HCT116 (cell line): ENCODE results near the gene LRRK1.

ENCODE experiments used
- CTCF ChIP-seq, 3 experiments: fragments of 200-600 bp in 1 of 3; sonication (generic) in 1 of 3; IDR thresholded peaks in 2 of 3; conservative IDR thresholded peaks in 1 of 3; 2 replicates each; pipeline ENCODE4 v1.5.1; 2012 to 2017; ENCODE audit warnings: low read depth in 2 of 3, low read length in 2 of 3, antibody characterized with exemption in 1 of 3, borderline replicate concordance in 1 of 3, control low read depth in 1 of 3, mild to moderate bottlenecking in 1 of 3, mixed read lengths in 1 of 3, mixed run types in 1 of 3, moderate library complexity in 1 of 3; ENCODE audit not compliant: insufficient read depth in 1 of 3
- EGR1 ChIP-seq: IDR thresholded peaks from 2 replicates; pipeline ENCODE4 v1.6.1; 2012; ENCODE audit warnings: low read depth
- EZH2 ChIP-seq: fragments of 200-600 bp; sonication (generic); IDR thresholded peaks from 2 replicates; pipeline ENCODE4 v1.6.1; 2017; ENCODE audit warnings: antibody characterized with exemption, mixed run types
- POLR2A ChIP-seq: IDR thresholded peaks from 2 replicates; pipeline ENCODE4 v1.7.0; 2011; ENCODE audit warnings: borderline replicate concordance; ENCODE audit not compliant: insufficient read depth, insufficient read length; ENCODE audit errors: extremely low read depth
- POLR2AphosphoS5 ChIP-seq: IDR thresholded peaks from 2 replicates; pipeline ENCODE4 v1.6.1; 2011; ENCODE audit warnings: mild to moderate bottlenecking, low read depth, low read length, moderate library complexity
- RAD21 ChIP-seq: IDR thresholded peaks from 2 replicates; pipeline ENCODE4 v1.6.1; 2012; ENCODE audit warnings: low read depth, mild to moderate bottlenecking
- SIN3A ChIP-seq: IDR thresholded peaks from 2 replicates; pipeline ENCODE4 v1.6.1; 2012; ENCODE audit warnings: low read depth
- YY1 ChIP-seq: IDR thresholded peaks from 2 replicates; pipeline ENCODE4 v1.6.1; 2011; ENCODE audit warnings: low read length, low read depth, moderate library complexity, mild to moderate bottlenecking; ENCODE audit not compliant: insufficient replicate concordance; ENCODE audit errors: extremely low read depth
- ZBTB33 ChIP-seq: IDR thresholded peaks from 2 replicates; pipeline ENCODE4 v1.6.1; 2011; ENCODE audit warnings: mild to moderate bottlenecking, low read length, moderate library complexity; ENCODE audit not compliant: insufficient replicate concordance; ENCODE audit errors: extremely low read depth
- ZFX ChIP-seq: fragments of 450-650 bp; IDR thresholded peaks from 2 replicates; pipeline ENCODE4 v1.6.1; 2017
- ZNF274 ChIP-seq: fragments of 200-500 bp; sonication (Bioruptor generic); IDR thresholded peaks from 2 replicates; pipeline ENCODE4 v1.6.1; 2014; ENCODE audit warnings: mild to moderate bottlenecking, low read depth, low read length, inconsistent platforms
- TF ChIP-seq, protein P1 (sequence below): IDR thresholded peaks from 2 replicates; pipeline ENCODE4 v1.6.1; 2012

- TF ChIP-seq CTCF (IDR thresholded peaks at IDR 0.05 in 2 of 3, conservative IDR thresholded peaks at IDR 0.05 in 1 of 3; ENCODE audit: borderline replicate concordance in 1 of 3, insufficient read depth in 1 of 3, low read depth in 2 of 3, low read length in 2 of 3) (no peak), RAD21 (no peak), SIN3A (no peak), EZH2 (no peak), POLR2AphosphoS5 (no peak), EGR1 (no peak), ZNF274 (no peak), ZBTB33 (no peak), POLR2A (no peak), ZFX (no peak), YY1 (no peak)
- TF ChIP-seq, protein P1, sequence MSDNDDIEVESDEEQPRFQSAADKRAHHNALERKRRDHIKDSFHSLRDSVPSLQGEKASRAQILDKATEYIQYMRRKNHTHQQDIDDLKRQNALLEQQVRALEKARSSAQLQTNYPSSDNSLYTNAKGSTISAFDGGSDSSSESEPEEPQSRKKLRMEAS = no peak
These were observed 192.6 kb downstream of the LRRK1 start for GRCh38 chr15:101111570-101112262.
